ENCODE data around the gene HPN. TPM values are rescaled to one million over a fixed set of nuclear protein-coding genes. Genes with fewer than 3 reads are reported as not detected.

Gene HPN
- total and polyA plus RNA-seq, 2 of the 13 experiments (the other 11 are each of a cell fraction or from before 2014, with no cell fraction given) = 46.7 to 261 TPM

- no TSS peak for BruUV-seq (replicated peaks)
- ATAC-seq = no peak
- peaks cover 4% of the 10 kb centered on the region for H3K79me2 ChIP-seq (ENCODE audit: insufficient read depth, low read length)
- intact Hi-C loops (cut with micrococcal nuclease; ENCODE audit: unreplicated experiment) = no loop called here
- H3K9ac ChIP-seq (ENCODE audit: insufficient read depth, low read depth, low read length) = no peak overlapping the region
- H3K27ac ChIP-seq (ENCODE audit: extremely low read length, insufficient read depth, low read length) = no peak overlapping the region
- peaks cover 26 to 59% of the 10 kb centered on the region in 2 experiments for H3K36me3 ChIP-seq (replicated peaks in 1 of 2; ENCODE audit: control insufficient read depth in 1 of 2, insufficient read depth in 2 of 2, low read length in 2 of 2)
- ChIA-PET POLR2A (no interaction called here), CTCF (ENCODE audit: low intra/inter-chr PET ratio, low total read pairs) (interaction anchor here (3.4 kb wide), 1 partner anchor 38 kb away, joined by 99 read pairs; no protein-coding TSS in a partner anchor)
- WGBS (ENCODE audit: low lambda C conversion rate) = 96% methylated on average over 10 of the region's 13 CpGs
- no peak for FAIRE-seq
- DNase-seq (ENCODE audit: low spot score) = no peak
- no peaks in the 10 kb centered on the region for H3K27me3 ChIP-seq (ENCODE audit: control insufficient read depth in 1 of 2, insufficient read depth in 2 of 2, low read length in 2 of 2)
- H3K4me2 ChIP-seq (ENCODE audit: low read depth, low read length) = no peak overlapping the region
- H2AFZ ChIP-seq (ENCODE audit: low read length) = no peak overlapping the region
- TF ChIP-seq HMGXB3 (CRISPR knock-in tag; IDR thresholded peaks at IDR 0.05; ENCODE audit: borderline replicate concordance) (no peak), RFX3 (CRISPR knock-in tag; IDR thresholded peaks at IDR 0.05) (no peak), CREB3 (CRISPR knock-in tag; IDR thresholded peaks at IDR 0.05) (no peak), ZNF337 (CRISPR knock-in tag; IDR thresholded peaks at IDR 0.05; ENCODE audit: borderline replicate concordance, low read depth) (no peak), POLR2A (IDR thresholded peaks at IDR 0.05; ENCODE audit: insufficient read depth in 1 of 2, low read depth in 2 of 2, low read length in 2 of 2) (0 out of 4 replicates have a peak, but pooled peaks of 1 of the 2 experiments have one; percentile 22), RFXANK (CRISPR knock-in tag; IDR thresholded peaks at IDR 0.05) (no peak)
- H3K9me3 ChIP-seq (ENCODE audit: low read length) = no peaks in the 10 kb centered on the region
- in situ Hi-C loops (cut with HindIII; ENCODE audit: extremely low pct_ligation_motif_present, low pct_unique_long_range_greater_than_20kb) = loop anchor here (5.0 kb wide), 1 partner anchor 39 kb away; no protein-coding TSS in a partner anchor
- H4K20me1 ChIP-seq (ENCODE audit: insufficient read depth, low read length) = peaks cover 19% of the 10 kb centered on the region; the same call in 1 of the 2 replicates
- peaks cover 22% of the 10 kb centered on the region for H3K4me1 ChIP-seq (ENCODE audit: insufficient read depth, low read length)
- no peak overlapping the region for H3K4me3 ChIP-seq (replicated peaks in 1 of 3; ENCODE audit: insufficient read depth in 1 of 3, low read depth in 2 of 3, low read length in 3 of 3)
Measured at GRCh38 chr19:35011091-35011689, 30.3 kb upstream of the HPN start.
